Peyer's patch (tissue), 4 donors: ENCODE results near the gene LRCOL1. TPM values are rescaled to one million over a fixed set of nuclear protein-coding genes. Genes with fewer than 3 reads are reported as not detected.

Experiments used
- DNase-seq, 3 donors: peaks; one replicate each; pipeline ENCODE4 v3.0.0-alpha.2; 2017 to 2019
- H3K27ac ChIP-seq, 4 donors: fragments of 200-600 bp; sonication (generic); one replicate each; pipeline ENCODE4 v1.5.1; 2016 to 2019
- H3K27me3 ChIP-seq, 2 donors: fragments of 200-600 bp; sonication (generic); one replicate each; pipeline ENCODE4 v1.5.1; 2019
- H3K36me3 ChIP-seq, 3 donors: fragments of 200-600 bp; sonication (generic); one replicate each; pipeline ENCODE4 v1.5.1; 2016 to 2019
- H3K4me1 ChIP-seq, 4 donors: fragments of 200-600 bp; sonication (generic); one replicate each; pipeline ENCODE4 v1.5.1; 2016 to 2019
- H3K4me3 ChIP-seq, 4 donors: fragments of 200-600 bp; sonication (generic); 1 replicate in 3 of 4; 2 replicates in 1 of 4; pipeline ENCODE4 v1.5.1; 2016 to 2019; ENCODE audit warnings: mild to moderate bottlenecking in 1 of 4
- H3K9me3 ChIP-seq, 4 donors: fragments of 200-600 bp; sonication (generic); one replicate each; pipeline ENCODE4 v1.5.1; 2016 to 2019; ENCODE audit warnings: mild to moderate bottlenecking in 1 of 4
- CTCF ChIP-seq, 6 experiments: fragments of 450-650 bp in 4 of 6; fragments of 200-600 bp in 2 of 6; sonication (generic) in 1 of 6; IDR thresholded peaks; one replicate each; pipeline ENCODE4 v1.5.1; 2017 to 2019; ENCODE audit warnings: antibody characterized with exemption in 6 of 6, mild to moderate bottlenecking in 3 of 6, moderate library complexity in 1 of 6
- POLR2A ChIP-seq, 2 donors: fragments of 450-650 bp; IDR thresholded peaks; one replicate each; pipeline ENCODE4 v1.5.1; 2017; ENCODE audit warnings: antibody characterized with exemption in 2 of 2, mild to moderate bottlenecking in 2 of 2, moderate library complexity in 2 of 2
- total RNA-seq, 4 donors: library from RNA; depleted of rRNA; stranded (reverse); fragments of >200 nt; gene quantifications; one replicate each; pipeline ENCODE4 v1.1.0, GENCODE V29; 2016

Gene LRCOL1
- total RNA-seq, 4 donors from 2014 or later: not detected

- H3K27me3 ChIP-seq: no peaks in the 10 kb centered on the region
- DNase-seq: no peak
- no peaks in the 10 kb centered on the region for H3K9me3 ChIP-seq
- H3K36me3 ChIP-seq: peaks cover 0 to 41% (median 0%) of the 10 kb centered on the region in 3 donors
- no peak for TF ChIP-seq CTCF (IDR thresholded peaks at IDR 0.05)
- no peak overlapping the region for H3K27ac ChIP-seq
- no peak overlapping the region for H3K4me3 ChIP-seq
- H3K4me1 ChIP-seq: no peaks in the 10 kb centered on the region
Observed at GRCh38 chr12:132581348-132582057, 28.9 kb downstream of the LRCOL1 start.

- no peak for TF ChIP-seq POLR2A (IDR thresholded peaks at IDR 0.05)
- no peak for TF ChIP-seq CTCF (IDR thresholded peaks at IDR 0.05)
- Histone ChIP-seq H3K4me1 (no peaks in the 10 kb centered on the region), H3K9me3 (no peaks in the 10 kb centered on the region), H3K36me3 (peaks cover 0 to 47% (median 0%) of the 10 kb centered on the region in 3 donors), H3K27ac (no peak overlapping the region), H3K27me3 (no peaks in the 10 kb centered on the region), H3K4me3 (no peak overlapping the region)
- DNase-seq: no peak
Observed at GRCh38 chr12:132580701-132581292, 29.6 kb downstream of the LRCOL1 start.

DNA sequence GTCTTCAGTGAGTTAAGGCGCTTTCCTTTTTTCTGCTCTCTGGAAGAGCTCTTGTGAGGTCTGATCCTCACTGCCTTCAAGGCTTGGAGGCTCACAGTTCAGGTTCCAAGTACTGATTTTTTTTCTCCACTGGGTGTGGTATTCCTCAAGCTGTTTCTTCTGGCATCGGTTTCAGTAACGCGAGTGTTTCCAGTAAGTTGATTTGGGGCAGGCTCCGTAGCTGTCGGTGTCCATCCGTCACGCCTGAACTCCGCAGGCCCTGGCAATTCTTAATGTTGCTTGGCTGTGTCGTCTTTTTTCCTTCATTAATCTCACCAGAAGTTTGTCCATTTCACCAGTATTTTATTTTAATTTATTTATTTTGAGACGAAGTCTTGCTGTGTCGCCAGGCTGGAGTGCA lies 30.6 kb downstream of the LRCOL1 start:
- no peaks in the 10 kb centered on the region for H3K9me3 ChIP-seq
- TF ChIP-seq CTCF (IDR thresholded peaks at IDR 0.05): no peak
- TF ChIP-seq POLR2A (IDR thresholded peaks at IDR 0.05): no peak
- no peaks in the 10 kb centered on the region for H3K27me3 ChIP-seq
- H3K4me3 ChIP-seq: no peak overlapping the region
- peaks cover 0 to 56% (median 0%) of the 10 kb centered on the region in 3 donors for H3K36me3 ChIP-seq
- no peak overlapping the region for H3K27ac ChIP-seq
- no peaks in the 10 kb centered on the region for H3K4me1 ChIP-seq
- DNase-seq: no peak

DNA sequence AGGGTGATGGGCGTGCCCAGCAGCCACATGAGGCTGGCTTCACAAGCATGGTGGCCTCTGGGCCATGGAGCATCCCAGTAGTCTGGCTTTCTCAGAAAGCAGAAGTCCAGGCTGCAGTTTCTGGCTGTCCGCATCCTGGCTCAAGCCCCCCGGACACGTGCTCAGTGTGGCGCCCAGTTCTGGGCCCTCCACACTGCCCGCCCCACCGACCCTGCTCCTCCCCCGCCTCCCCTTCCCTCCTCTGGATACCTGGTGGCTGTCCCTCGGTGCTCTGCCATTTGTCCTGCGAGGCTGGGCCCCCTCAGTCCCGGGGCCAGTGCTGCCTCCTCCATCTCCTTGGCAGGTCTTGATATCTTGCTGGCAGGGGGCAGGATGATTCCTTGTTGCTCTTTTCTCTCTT lies 31.6 kb downstream of the LRCOL1 start:
- Histone ChIP-seq H3K9me3 (no peaks in the 10 kb centered on the region), H3K4me3 (no peak overlapping the region), H3K4me1 (no peaks in the 10 kb centered on the region), H3K27me3 (no peaks in the 10 kb centered on the region), H3K36me3 (peaks cover 0 to 65% (median 0%) of the 10 kb centered on the region in 3 donors), H3K27ac (no peak overlapping the region)
- DNase-seq: no peak
- TF ChIP-seq CTCF (IDR thresholded peaks at IDR 0.05) (no peak), POLR2A (IDR thresholded peaks at IDR 0.05) (no peak)

DNA sequence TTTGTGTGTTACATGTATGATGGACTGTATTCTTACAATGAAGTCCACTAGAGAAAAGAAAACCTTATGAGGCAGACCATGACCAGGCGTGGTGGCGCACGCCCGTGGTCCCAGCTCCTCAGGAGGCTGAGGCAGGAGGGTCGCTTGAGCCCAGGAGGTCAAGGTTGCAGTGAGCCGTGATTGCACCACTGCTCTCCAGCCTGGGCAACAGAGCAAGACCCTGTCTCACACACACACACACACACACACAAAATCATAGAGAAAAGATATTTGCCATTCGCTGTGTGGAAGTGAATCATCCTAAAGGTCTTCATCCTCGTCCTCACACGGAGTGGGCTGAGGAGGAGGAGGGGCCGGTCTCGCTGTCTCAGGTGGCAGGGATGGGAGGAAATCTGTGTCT lies 32.3 kb downstream of the LRCOL1 start:
- Histone ChIP-seq H3K27me3 (no peaks in the 10 kb centered on the region), H3K27ac (no peak overlapping the region), H3K9me3 (no peaks in the 10 kb centered on the region), H3K4me1 (no peaks in the 10 kb centered on the region), H3K4me3 (no peak overlapping the region), H3K36me3 (peaks cover 0 to 69% (median 0%) of the 10 kb centered on the region in 3 donors)
- no peak for DNase-seq
- TF ChIP-seq POLR2A (IDR thresholded peaks at IDR 0.05) (no peak), CTCF (IDR thresholded peaks at IDR 0.05) (no peak)
